ENCODE measurements around the gene MYL7.
"Not testable (repeated sequence)": the region's sequence is repeated elsewhere in the genome, so short reads cannot be mapped to it uniquely, and the experiment has no call there.

Gene MYL7

DNA sequence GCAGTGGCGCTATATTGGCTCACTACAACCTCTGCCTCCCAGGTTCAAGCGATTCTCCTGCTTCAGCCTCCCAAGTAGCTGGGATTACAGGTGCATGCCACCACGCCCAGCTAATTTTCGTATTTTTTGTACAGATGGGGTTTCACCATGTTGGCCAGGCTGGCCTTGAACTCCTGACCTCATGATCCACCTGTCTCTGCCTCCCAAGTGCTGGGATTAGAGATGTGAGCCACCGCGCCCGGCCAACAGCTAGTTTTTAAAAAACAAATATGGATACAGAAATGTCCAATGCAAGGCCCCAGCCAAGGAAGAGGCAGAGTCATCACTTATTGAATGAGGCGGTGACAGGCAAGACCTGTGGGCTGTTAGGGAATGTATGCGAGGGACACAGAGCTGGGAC, 30.8 kb upstream of the MYL7 start:
- not testable (repeated sequence) for DNase-seq (ENCODE audit: low spot score)

DNA sequence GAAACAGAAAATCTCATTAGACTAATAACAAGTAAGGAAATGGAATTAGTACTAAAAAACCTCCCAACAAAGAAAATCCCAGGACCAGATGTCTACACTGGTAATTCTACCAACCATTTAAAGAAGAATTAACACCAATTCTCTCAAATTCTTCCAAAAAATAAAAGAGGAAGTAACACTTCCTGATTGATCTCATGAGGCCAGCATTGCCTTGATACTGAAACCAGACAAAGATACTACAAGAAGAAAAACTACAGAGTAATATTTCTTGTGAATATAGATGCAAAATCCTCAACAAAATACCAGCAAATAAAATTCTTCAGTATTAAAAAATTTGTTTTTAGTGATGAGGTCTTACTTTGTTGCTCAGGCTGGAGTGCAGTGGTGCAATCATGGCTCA, 26.8 kb upstream of the MYL7 start:
- DNase-seq (ENCODE audit: low spot score): no peak

DNA sequence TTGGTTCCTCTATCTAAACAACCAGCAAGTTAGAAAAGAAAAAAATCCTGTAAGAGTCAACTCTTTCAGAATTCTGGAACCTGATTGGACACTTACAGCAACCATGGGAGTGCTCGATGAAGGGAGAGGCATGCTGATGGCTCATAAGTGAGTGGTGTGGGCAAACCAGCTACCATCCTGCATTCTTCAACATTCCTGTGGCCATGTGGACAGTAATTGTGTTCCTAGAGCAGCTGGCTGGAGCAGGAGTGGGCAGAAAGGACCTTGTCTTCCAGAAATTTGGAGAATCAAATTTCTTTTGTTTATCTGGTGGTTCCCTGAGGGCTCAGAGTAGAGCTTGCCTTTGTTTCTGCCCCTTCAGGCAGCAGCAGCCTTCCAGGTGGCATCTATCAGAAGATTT, 22.5 kb upstream of the MYL7 start:
- DNase-seq (ENCODE audit: low spot score): no peak

DNA sequence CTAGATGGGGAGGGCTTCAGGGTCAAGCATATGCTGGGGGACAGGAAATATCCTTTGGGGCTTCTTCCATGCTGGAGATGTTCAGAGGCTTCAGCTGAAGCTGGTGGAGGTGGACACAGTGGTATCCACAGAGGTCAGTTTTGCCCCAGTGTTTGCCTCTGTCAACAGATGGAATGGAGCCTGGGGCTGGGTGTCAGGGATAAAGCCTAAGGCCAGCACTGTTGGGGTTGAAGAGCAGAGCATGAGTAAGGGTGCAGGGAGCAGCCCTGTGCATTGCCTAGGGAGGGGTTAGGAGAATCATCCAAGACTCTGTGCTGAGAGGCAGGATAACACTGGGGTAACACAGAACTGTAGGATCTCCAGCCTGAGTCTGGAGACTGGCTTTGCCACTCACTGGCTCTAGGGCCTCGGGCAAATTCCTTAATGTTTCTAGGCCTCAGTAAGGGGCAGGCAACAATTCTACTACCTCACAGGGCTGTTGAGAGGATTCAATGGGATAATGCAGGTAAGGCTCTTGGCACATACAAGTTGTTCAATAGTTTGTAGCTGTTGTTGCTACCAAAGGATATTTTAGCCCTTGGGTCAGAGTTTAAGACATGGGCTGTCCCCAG, 21.8 kb upstream of the MYL7 start:
- no peak for DNase-seq (ENCODE audit: low spot score)

DNA sequence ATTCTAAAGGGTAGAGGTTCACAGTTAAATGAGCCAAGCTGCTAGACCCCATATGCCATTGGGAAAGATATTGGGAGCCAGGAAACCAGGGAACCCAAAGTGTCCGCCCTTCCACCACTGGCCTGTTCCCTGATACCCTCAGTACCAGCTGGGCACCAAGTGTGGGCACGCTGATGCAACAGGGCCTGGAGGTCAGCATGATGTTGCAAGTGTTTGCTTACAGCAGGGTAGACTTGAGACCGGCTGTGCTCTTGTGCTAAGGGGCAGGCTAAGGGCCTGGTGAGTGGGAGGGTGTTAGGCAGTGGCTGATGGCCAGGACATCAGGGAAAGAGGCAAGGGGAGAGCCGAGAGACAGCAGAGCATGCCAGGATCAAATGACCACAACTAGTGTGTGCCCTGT, 21.0 kb upstream of the MYL7 start:
- no peak for DNase-seq (ENCODE audit: low spot score)

DNA sequence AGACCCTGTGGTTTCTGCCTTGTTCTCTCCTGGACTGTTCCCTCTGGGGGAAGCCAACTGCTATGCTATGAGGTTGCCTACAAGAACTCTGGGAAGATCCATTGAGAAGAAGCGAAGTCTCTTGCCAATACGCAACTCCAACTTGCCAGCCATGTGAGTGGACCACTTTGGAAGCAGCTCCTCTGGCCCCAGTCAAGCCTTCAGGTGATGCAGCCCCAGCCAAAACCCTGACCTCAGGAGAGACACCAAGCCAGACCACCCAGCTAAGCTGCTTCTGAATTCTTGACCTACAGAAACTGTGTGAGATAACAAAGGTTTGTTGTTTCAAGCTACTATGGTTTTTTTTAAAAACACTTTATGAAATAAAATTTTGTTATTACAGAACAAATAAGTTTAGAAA, 20.2 kb upstream of the MYL7 start:
- DNase-seq (ENCODE audit: low spot score): no peak

DNA sequence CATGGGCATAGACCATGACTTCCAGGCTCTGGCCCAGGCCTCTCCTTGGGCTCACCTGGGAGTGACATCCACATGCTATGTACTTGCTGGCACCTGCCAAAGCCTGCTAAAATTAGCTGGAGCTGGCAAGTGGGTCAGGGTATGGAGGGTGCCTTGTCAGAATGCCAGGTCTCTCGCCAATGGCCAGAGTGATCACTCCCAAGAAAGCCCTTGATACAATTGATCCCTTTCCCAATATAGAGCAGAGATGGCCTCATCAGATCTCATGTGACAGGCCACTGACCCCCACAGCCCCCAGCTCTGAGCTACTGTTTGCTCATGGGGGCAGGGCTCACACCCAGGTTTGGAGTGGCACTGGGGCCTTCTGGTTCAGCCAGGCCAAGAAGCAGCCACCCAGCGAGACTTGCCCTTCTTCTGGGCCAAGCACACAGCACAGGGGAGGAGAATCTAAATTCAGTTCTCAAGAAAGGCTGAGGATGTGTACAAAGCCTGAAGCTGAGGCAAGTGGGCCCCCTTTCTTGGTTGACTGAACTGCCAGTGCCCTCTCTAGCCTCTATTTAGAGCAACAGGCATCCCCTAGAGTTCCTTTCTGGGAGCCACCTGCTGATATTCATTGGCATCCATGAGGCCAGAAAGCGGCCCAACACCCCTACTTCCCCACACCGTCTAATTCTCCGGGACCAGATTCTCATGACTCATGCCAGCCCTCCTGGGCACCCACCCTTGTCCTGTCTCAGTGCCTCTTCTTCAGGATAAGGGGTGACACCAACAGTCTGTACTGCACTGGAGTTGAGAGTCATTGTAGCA, 18.9 kb upstream of the MYL7 start:
- no peak for DNase-seq (ENCODE audit: low spot score)

DNA sequence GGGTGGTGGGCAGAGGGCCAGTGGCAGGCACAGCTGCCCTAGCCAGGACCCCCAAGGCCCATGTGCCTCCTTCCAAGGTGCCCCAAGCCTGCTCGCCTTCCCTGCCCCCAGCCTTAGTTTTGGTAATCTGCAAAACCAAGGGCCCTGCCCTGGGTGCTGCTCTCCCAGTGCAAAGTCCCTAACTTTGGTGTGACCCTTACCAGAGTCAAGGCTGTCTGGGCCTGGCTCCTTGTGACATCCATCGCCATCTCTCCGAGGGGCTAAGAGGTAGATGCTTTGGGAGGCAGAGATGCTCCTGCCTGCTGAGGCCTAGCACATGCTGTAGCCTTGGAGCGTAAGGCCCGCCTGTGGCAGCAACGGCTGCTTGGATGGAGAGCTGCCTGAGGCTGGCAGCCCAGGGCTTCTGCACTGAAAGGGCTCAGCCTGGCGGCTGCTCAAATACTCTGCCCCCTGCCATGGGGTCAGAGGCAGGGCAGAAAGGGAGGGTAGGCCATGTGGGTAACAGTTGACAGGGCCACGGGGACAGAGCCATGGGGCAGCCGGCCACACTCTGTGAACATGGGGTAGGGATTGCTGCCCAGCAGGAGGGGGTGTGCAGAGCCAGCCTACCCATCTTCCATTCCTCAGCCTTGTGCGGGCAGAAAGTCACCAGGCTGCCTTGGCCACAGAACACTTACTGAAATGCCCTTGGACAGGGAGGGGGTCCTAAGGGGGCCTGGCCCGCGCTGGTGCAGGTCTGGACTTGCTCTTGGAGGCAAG, 17.9 kb upstream of the MYL7 start:
- DNase-seq (ENCODE audit: low spot score): no peak

DNA sequence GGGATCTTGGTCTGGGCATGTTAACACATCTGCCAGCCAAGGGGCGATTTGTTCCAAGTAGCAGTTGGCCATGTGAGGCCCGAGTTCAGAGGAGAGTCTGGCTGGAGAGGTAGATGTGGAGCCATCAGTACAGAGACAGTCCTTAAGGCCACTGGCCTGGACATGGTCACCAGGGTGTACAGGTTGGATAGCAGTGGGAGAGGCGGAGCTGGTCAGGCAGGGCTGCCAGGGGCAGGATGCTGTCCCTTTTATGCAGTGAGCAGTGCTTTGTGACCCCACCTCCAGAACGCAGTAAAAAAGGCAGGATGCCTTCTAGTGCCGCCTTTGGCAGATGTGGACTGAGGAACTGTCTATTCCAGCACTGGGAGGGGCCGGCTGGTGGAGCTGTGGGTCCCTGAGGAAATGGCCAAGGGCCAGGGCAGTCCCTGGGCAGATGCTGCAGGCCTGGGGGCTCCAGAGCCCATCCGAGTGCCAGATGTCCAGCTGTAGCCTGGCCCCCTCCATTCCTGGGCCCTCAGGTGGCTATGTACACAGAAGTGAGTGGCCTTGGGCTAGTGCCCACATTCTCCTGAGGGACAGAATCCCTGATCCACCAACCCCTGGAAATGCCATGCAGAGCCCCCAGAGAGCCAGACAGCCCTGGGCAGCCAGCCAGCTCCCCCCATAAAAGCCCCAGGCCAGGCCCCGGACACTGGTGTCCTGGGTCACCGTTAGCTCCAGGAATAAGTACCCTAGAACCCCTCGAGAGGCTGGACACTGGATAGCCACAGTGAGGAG, 17.2 kb upstream of the MYL7 start:
- no peak for DNase-seq (ENCODE audit: low spot score)

DNA sequence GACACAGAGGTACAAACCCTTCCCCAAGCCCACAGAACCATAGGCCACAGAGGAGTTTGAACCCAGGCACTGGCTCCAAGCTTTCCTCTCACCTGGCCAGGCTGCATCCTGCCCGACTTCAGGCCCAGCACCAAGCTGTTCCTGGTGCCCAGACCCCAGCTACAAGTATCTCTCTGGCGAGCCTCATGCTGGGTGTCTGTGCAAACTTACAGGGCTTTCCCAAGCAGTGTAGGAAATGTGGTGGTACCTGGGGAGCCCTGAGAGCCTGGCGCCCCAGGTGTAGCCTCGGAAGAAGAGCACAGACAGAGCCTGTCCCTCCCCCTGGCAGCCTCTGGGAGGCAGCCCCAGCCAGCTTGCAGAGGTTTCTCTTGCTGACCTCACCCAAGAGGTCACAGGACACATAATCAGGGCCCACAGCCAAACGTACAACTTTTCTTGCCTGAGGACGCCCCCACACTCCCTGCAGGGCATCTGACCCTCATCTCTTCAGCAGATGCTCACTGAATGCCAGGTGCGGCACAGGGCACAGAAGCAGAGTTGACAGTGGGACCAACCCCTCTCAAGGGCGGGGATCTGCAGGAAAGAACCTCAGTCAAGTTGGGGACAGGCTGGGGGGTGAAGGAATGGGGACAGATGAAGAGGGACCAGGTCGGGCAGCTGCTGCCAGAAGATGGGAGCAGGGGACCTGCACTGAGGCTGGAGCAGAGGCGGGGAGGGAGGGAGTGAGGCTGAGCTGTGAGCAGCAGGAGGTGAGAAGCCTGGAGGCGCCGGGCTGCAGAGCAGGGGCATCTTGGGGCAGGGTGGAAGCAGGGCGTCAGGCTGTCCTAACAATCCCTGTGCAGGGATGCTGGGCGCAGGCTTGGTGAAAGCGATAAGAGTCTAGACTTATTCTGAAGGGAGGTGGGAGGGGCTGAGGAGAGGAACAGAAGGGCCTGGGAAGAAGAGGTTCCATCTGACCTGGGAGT, 16.3 kb upstream of the MYL7 start:
- DNase-seq (ENCODE audit: low spot score): no peak

DNA sequence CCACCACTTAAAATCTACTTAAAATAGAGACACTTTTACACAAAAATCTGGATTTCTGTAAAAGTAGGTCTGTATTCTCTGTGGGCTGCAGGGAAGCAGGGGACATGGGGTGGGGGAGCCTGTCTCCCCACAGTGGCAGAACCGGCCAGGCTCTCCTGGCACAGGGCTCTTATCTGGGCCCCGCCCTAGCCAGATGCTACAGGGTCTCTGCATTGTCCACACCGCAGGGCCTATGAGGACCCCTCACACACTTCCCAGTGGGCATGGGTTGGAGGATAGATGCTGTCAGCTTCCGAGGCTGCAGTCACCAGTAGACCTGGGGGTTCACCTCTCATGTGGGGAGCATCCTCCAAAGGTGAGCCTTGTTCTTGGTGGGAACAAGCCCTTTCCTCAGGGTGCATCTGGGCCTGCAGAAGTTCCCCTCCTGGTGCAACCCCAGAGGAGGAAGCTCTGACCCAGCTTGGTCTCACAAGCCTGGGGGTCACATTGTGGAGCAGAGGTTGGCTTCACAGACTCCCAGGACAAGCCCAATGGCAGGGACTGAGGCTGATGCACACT, 15.4 kb upstream of the MYL7 start:
- DNase-seq (ENCODE audit: low spot score): no peak

DNA sequence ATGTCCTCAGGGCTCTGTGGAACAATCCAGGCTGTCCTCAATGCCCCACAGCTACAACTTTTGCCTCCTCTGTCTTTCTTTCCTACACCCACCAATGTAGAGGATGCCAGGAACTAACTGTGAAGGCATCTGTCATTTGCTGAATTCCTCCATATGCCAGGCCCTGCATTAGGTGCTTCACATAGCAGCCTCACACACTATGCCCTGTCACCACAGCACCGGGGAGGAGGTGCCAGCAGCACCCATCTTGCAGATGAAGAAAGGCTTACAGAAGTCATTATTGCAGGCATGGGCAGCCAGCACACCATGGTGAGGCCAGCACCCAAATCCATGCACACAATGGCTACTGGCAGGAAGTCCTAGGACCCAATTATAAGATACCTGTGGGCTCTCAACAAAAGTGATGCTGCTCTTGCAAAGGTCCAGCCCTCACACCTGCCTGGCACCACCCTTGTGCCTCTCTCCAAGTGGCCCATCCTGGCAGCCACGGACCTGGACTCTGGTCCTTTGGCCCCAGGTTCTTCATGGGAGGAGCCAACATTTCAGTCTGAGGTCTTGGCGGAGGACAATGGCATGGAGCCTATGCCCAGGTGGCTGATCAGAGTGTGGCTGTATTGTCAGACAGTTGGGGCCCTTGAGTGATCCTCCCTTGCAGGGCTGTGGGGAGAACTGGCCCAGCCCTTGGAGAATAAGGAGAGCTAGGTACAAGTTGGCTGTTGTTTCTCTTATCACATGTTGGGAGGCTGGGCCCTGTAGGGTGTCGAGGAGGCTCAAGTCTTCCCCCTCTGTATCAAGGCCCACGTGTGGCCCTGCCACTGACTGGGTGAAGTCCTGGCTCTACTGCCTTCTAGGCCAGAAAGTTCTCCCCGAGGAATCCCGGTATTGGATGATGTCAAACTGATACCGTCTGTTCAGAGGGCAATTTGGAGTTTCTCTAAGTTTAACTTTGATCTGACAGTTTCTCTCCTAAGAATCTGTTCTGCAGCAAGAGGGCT, 14.4 kb upstream of the MYL7 start:
- no peak for DNase-seq (ENCODE audit: low spot score)

DNA sequence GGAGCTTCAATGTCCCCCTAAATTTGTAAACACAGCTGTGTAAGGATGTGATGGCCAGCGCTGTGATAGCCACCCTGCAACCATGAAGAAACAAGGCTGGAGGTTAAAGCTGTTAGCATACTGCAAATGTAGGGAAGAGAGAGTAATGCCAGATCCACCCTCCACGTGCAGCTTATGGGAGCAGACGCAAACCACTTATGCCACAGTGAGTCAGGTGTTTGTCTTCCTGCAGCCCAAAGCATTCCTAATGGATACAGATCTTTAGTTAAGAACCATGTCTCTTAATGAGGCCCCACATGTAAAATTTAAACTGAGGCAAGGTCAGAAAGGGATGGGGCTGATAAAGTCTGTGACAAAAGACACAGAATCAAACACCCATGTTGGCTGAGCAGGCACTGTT, 13.6 kb upstream of the MYL7 start:
- DNase-seq (ENCODE audit: low spot score): no peak

DNA sequence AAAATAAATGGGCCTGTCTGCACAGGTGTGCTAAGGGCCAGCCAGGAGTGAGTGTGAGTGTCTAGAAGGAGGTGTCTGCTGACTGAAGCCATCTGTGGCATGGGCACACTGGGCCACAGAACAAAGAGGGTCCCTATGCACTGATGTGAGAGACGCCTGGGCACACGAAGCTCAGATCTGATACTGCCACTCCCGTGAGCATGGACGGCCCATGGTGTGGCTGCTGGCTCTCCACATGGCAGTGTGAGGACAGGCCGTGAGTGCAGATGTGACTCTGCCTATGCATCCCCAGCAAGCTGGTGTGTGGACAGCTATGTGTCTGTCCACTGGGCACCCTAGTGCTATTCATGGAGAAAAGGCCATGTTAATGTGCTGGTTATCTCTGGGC, 12.8 kb upstream of the MYL7 start:
- DNase-seq (ENCODE audit: low spot score): no peak

DNA sequence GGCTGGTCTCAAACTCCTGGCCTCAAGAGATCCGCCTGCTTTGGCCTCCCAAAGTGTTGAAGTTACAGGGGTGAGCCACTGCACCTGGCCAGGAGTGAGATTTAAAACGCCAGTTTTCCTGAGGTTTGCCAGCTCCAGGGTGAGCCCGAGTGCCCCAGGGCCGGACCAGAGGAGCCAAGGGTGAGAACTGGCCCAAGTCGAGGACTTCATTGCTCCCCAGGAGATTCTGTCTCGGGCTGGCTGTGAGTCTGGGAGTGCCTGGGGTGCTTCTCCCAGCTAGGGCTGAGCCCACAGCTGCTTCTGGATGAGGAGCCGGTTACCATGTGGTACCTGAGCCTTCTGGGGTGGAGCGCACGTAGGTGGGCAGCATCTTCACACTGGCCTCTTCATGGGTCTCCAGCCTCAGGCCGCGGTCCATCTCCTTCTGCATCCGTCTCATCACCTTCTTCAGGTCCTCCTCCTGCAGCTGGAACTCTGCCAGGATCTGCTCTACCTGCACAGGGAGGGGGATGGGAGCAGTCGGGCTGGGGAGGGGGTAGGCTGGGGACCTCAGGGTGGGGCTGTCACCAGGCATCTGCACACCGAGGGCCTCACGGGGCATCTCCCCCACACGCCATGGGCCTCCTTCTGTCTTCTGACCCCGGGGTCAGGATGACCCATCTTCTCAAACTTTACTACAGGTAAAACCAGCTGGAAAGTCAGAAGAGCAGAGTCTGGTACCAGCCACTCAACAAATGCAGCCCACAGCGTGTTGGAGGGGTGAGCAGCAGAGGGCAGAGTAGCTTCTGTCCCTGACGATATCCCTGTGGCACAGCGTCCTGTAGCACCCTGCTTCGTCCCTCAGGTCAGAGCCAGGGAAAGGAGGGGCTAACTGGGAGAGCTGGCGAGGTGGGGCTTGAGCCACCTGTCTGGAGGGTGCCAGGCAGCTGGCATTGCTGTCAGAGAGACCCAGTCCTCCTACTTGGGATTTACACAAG, 12.1 kb upstream of the MYL7 start:
- no peak for DNase-seq (ENCODE audit: low spot score)

DNA sequence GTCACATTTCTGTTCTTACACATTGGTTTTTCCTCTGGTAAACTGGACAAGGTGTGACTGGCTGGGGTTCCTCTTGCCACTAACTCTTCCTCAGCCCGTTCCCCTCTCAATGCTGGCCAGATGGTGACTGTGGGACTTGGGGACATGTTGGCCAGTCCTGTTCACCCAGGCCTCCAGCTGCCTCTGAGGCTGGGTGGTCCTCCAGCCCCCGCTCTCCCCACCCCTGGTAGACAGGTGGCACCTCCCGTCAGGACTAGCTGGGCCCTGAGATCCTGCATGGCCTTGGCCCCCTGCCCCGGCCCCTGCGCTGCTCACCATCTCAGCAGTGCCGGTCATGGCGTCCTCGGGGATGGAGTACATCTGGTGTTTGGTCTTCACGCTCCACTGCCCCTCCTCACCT, 10.8 kb upstream of the MYL7 start:
- DNase-seq (ENCODE audit: low spot score): no peak

DNA sequence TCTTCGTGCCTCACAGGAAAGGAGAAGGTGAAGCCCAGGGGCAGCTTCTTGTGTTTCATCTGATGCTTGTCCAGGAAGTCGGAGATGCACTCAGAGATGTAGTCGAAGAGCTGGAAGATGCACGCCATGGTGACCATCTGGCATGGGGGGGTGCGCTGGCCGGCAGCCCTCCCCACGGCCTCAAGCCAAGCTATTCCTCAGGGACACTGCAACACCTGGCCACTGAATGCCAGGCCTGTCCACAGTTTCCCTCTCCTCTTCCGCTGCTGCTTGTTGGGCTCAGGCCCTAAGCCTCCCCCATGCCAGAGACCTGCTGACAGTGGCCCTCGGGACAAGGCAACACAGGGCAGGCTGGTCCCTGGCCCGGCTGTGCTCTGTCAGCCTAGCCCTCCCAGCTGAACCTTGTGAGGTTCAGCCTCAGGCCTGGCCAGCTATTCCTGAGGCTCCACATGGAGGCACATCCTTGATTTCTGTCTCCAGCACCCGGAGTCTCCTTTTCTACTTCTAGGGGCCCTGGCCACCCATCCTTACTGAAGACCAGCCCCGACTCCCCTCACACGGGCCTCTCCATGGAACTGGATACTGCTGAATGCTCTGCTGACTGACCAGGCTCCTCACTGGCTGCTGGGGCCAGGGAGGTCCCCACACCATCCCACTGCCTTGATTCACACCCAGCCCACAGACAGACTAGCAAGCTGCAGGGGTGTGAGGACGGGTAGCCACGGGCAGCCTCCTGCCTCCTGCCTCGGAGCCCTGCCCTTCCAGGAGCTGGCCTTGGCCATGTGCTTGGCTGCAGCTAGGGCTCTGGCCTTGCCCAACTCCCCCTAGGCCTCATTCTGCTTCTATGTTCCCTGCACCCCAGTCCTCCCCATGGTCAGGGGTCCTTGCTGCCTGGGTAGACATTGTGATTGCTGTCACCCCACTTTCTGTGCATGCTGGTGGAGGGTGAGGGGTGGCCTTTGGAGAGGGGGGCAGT, 10.1 kb upstream of the MYL7 start:
- no peak for DNase-seq (ENCODE audit: low spot score)

Measured in kidney capillary endothelial cell (primary cell).